ENCODE measurements around the gene DYSF.

GRCh38 chr2:71605781-71606241 is 152.4 kb downstream of the DYSF start:
- TF ChIP-seq POLR2AphosphoS5 (IDR thresholded peaks at IDR 0.05) (no peak), POLR2A (IDR thresholded peaks at IDR 0.05; ENCODE audit: low read depth) (no peak)
- TF ChIP-seq, protein P1, sequence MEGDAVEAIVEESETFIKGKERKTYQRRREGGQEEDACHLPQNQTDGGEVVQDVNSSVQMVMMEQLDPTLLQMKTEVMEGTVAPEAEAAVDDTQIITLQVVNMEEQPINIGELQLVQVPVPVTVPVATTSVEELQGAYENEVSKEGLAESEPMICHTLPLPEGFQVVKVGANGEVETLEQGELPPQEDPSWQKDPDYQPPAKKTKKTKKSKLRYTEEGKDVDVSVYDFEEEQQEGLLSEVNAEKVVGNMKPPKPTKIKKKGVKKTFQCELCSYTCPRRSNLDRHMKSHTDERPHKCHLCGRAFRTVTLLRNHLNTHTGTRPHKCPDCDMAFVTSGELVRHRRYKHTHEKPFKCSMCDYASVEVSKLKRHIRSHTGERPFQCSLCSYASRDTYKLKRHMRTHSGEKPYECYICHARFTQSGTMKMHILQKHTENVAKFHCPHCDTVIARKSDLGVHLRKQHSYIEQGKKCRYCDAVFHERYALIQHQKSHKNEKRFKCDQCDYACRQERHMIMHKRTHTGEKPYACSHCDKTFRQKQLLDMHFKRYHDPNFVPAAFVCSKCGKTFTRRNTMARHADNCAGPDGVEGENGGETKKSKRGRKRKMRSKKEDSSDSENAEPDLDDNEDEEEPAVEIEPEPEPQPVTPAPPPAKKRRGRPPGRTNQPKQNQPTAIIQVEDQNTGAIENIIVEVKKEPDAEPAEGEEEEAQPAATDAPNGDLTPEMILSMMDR (IDR thresholded peaks at IDR 0.05): no peak
